C4-2B (cell line): Measurements from ENCODE around the gene NHLH1.

Source experiments
- ZFX ChIP-seq: fragments of 450-650 bp; IDR thresholded peaks from 2 replicates; pipeline ENCODE4 v1.6.1; 2017
- TF ChIP-seq, protein P1 (sequence below): fragments of 450-650 bp; conservative IDR thresholded peaks from 2 replicates; pipeline ENCODE4 v1.5.1; 2017; ENCODE audit warnings: mild to moderate bottlenecking

DNA sequence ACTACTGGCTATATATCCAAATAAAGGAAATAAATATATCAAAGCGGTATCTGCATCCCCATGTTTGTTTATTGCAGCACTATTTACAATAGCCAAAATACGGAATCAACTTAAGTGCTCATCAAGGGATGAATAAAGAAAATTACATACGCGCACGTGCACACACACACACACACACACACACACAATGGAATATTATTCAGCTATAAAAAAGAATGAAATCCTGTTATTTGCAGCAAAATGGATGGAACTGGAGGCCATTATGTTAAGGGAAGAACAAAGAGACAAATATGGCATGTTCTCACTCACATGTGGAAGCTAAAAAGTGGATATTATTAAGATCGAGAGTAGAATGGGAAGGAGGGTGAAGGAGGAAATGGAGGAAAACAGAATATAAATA lies 44.0 kb upstream of the NHLH1 start:
- TF ChIP-seq, protein P1, sequence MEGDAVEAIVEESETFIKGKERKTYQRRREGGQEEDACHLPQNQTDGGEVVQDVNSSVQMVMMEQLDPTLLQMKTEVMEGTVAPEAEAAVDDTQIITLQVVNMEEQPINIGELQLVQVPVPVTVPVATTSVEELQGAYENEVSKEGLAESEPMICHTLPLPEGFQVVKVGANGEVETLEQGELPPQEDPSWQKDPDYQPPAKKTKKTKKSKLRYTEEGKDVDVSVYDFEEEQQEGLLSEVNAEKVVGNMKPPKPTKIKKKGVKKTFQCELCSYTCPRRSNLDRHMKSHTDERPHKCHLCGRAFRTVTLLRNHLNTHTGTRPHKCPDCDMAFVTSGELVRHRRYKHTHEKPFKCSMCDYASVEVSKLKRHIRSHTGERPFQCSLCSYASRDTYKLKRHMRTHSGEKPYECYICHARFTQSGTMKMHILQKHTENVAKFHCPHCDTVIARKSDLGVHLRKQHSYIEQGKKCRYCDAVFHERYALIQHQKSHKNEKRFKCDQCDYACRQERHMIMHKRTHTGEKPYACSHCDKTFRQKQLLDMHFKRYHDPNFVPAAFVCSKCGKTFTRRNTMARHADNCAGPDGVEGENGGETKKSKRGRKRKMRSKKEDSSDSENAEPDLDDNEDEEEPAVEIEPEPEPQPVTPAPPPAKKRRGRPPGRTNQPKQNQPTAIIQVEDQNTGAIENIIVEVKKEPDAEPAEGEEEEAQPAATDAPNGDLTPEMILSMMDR = no peak
- TF ChIP-seq ZFX = no peak
